Chondrocyte (in vitro differentiated cells): ENCODE measurements around the gene NUB1. TPM values are rescaled to one million over a fixed set of nuclear protein-coding genes. Genes with fewer than 3 reads are reported as not detected.

Source experiments
- DNase-seq: peaks from one replicate; pipeline ENCODE4 v3.0.0; 2021; ENCODE audit warnings: mixed read lengths, low spot score
- H3K27ac Mint-ChIP-seq: one replicate; pipeline ENCODE4 v1.8.0; 2021; ENCODE audit warnings: mild to moderate bottlenecking, moderate library complexity, mixed read lengths; ENCODE audit not compliant: unreplicated experiment
- H3K27me3 Mint-ChIP-seq: 2 replicates; pipeline ENCODE4 v1.8.0; 2021; ENCODE audit warnings: low read depth, mixed read lengths
- H3K36me3 Mint-ChIP-seq: 2 replicates; pipeline ENCODE4 v1.8.0; 2021; ENCODE audit warnings: low read depth, mixed read lengths
- H3K4me1 Mint-ChIP-seq: 2 replicates; pipeline ENCODE4 v1.8.0; 2021; ENCODE audit warnings: low read depth, mild to moderate bottlenecking, mixed read lengths
- H3K4me3 Mint-ChIP-seq: one replicate; pipeline ENCODE4 v1.8.0; 2021; ENCODE audit warnings: mild to moderate bottlenecking, moderate library complexity, mixed read lengths; ENCODE audit not compliant: unreplicated experiment
- H3K9me3 Mint-ChIP-seq: 2 replicates; pipeline ENCODE4 v1.8.0; 2021; ENCODE audit warnings: low read depth, mixed read lengths
- total RNA-seq: library from RNA; stranded (reverse); gene quantifications from 3 replicates; pipeline ENCODE4 v1.2.1, GENCODE V29; 2021
- TF ChIP-seq, protein P1 (sequence below): fragments of 200-600 bp; sonication (generic); IDR thresholded peaks from 2 replicates; pipeline ENCODE4 v1.5.0; 2021; ENCODE audit warnings: antibody characterized with exemption, mild to moderate bottlenecking, moderate library complexity

NUB1 gene
- total RNA-seq, 1 donor from 2014 or later = 50.3 TPM

- peaks cover 15% of the 10 kb centered on the region for H3K27me3 Mint-ChIP-seq
- DNase-seq = no peak
Measured at GRCh38 chr7:151320263-151320845, 21.3 kb upstream of the NUB1 start.

GRCh38 chr7:151321341-151321740 is 20.3 kb upstream of the NUB1 start:
- DNase-seq = no peak
- Mint-ChIP-seq H3K36me3 (peaks cover 9% of the 10 kb centered on the region), H3K27me3 (peaks cover 15% of the 10 kb centered on the region), H3K27ac (no peak overlapping the region), H3K4me1 (no peaks in the 10 kb centered on the region), H3K9me3 (peaks cover 20% of the 10 kb centered on the region), H3K4me3 (no peak overlapping the region)
- TF ChIP-seq, protein P1, sequence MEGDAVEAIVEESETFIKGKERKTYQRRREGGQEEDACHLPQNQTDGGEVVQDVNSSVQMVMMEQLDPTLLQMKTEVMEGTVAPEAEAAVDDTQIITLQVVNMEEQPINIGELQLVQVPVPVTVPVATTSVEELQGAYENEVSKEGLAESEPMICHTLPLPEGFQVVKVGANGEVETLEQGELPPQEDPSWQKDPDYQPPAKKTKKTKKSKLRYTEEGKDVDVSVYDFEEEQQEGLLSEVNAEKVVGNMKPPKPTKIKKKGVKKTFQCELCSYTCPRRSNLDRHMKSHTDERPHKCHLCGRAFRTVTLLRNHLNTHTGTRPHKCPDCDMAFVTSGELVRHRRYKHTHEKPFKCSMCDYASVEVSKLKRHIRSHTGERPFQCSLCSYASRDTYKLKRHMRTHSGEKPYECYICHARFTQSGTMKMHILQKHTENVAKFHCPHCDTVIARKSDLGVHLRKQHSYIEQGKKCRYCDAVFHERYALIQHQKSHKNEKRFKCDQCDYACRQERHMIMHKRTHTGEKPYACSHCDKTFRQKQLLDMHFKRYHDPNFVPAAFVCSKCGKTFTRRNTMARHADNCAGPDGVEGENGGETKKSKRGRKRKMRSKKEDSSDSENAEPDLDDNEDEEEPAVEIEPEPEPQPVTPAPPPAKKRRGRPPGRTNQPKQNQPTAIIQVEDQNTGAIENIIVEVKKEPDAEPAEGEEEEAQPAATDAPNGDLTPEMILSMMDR = no peak

More at GRCh38 chr7:151320263-151320845, 21.3 kb upstream of the NUB1 start:
- Mint-ChIP-seq H3K36me3 (peaks cover 9% of the 10 kb centered on the region), H3K27ac (no peak overlapping the region), H3K4me3 (no peak overlapping the region), H3K9me3 (peaks cover 20% of the 10 kb centered on the region), H3K4me1 (no peaks in the 10 kb centered on the region)
- TF ChIP-seq, protein P1 = no peak

GRCh38 chr7:151322906-151323305 is 18.7 kb upstream of the NUB1 start:
- TF ChIP-seq, protein P1 = no peak
- Mint-ChIP-seq H3K4me1 (peaks cover 7% of the 10 kb centered on the region), H3K4me3 (no peak overlapping the region)

DNA sequence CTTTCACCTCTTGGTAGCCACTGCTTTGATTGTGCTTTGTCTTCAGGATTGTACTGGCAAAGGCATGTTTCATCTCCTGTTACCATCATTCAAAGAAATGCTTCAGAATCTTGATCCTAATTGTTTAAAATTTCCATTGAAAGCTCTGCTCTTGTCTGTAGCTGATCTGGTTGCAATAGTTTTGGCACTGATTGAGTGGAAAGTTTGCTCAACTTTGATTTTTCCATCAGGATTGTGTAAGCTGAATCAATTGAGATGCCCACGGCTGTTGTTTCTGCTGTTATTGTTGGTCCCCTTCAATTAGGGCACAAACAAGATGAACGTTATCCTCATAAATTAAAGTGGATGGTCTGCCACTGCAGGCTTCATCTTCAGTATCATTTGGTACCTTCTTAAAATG is 14.6 kb upstream of the NUB1 start:
- Mint-ChIP-seq H3K9me3 (peaks cover 5% of the 10 kb centered on the region), H3K27ac (no peak overlapping the region), H3K36me3 (no peaks in the 10 kb centered on the region), H3K27me3 (peaks cover 10% of the 10 kb centered on the region), H3K4me1 (peaks cover 10% of the 10 kb centered on the region), H3K4me3 (no peak overlapping the region)
- TF ChIP-seq, protein P1 = no peak
- no peak for DNase-seq

More at GRCh38 chr7:151322906-151323305, 18.7 kb upstream of the NUB1 start:
- DNase-seq = no peak
- Mint-ChIP-seq H3K9me3 (peaks cover 20% of the 10 kb centered on the region), H3K36me3 (peaks cover 9% of the 10 kb centered on the region), H3K27ac (no peak overlapping the region), H3K27me3 (peaks cover 10% of the 10 kb centered on the region)

- peaks cover 8% of the 10 kb centered on the region for H3K27me3 Mint-ChIP-seq
- H3K9me3 Mint-ChIP-seq = peaks cover 5% of the 10 kb centered on the region
- TF ChIP-seq, protein P1 = no peak
- H3K36me3 Mint-ChIP-seq = no peaks in the 10 kb centered on the region
- no peak overlapping the region for H3K4me3 Mint-ChIP-seq
- no peak for DNase-seq
- H3K27ac Mint-ChIP-seq = no peak overlapping the region
- H3K4me1 Mint-ChIP-seq = peaks cover 10% of the 10 kb centered on the region
Measured at GRCh38 chr7:151327659-151328058, 14.0 kb upstream of the NUB1 start.
